Measurements from ENCODE around the gene FCGR3A.
"Not testable (repeated sequence)": the region's sequence is repeated elsewhere in the genome, so short reads cannot be mapped to it uniquely, and the experiment has no call there.

- not testable (repeated sequence) for TF ChIP-seq FOXJ3 (CRISPR knock-in tag; IDR thresholded peaks at IDR 0.05); CTCF (IDR thresholded peaks at IDR 0.05); USF2 (IDR thresholded peaks at IDR 0.05; ENCODE audit: borderline replicate concordance, low read depth, low read length)
These were observed 21.1 kb downstream of the FCGR3A start for GRCh38 chr1:161528550-161528949.

All from SK-N-SH (cell line).